ENCODE measurements around the gene DIAPH2.

The DIAPH2 gene

DNA sequence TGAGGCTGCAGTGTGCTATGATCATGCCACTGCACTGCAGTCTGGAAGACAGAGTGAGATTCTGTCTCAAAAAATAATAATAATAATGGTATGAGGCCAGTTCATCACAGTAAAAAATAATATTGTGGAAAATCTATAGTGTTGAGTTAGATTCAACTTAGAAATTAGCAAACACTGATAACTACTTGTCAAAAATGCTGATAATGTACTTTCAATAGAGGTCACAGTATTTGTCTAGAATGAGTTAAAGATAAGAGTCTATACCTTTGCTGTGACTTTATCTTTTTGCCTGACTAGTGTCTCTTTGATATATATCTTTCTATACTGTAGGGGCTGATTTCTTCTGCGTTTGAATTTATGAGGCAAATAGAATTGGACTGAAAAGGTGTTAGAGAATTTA, 629.7 kb downstream of the DIAPH2 start:
- no peak for DNase-seq

DNA sequence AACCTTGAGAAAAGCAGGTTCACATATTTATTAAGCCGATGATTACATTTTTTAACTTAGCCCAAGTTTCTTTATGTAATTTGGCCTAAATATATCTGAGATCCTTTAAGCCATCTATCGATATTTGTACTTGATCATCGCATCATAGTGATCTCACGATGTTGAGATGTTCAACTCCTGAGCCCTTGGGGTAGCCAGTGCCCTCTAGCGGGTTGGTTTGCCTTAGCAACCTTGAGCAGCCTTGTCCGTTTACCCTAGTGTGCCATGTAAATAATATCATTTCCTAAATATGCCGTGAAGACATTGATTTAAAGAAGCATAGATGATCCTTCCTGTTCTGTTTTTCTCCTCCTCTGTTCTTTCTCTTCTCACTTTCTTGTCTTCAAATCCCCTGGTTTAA, 631.3 kb downstream of the DIAPH2 start:
- DNase-seq: no peak

GRCh38 chrX:97320305-97320704, 635.7 kb downstream of the DIAPH2 start:
- no peak for DNase-seq

- no peak for DNase-seq
Measured at GRCh38 chrX:97322401-97322800, 637.8 kb downstream of the DIAPH2 start.

DNA sequence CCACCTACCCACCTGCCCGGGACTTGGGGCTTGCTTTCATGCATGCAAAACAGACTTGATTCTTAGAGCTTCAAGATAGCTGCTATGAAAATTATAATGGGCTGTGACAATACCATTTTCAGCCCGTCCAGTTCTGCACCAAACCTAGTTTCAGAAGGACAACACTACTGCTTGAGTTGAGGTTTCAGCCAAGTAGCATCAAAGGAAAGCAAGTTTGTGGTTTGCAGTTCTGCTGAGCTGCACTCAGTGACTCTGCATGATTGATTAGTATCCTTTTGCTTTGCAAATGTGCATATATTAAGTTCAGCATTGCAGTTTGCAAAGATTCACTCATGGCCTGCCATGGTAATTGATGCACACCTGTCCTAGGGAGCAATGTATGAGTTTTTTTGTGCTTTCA, 641.8 kb downstream of the DIAPH2 start:
- no peak for DNase-seq

- DNase-seq: no peak
Measured at GRCh38 chrX:97328853-97329390, 644.3 kb downstream of the DIAPH2 start.

DNA sequence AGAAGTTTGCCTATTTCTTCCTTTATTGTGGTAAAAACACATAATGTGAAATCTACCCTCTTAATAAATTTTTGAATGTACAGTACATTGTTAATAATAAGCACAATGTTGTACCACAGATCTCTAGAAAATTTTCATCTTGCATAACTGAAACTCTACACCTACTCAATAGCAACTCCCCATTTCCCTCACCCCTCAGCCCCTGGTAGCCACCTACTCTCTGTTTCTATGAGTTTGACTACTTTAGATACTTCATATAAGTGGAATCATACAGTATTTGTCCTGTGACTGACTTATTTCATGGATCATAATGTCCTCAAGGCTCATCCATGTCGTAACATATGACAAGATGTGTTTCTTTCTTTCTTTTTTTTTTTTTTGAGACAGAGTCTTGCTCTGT, 645.5 kb downstream of the DIAPH2 start:
- no peak for DNase-seq

DNA sequence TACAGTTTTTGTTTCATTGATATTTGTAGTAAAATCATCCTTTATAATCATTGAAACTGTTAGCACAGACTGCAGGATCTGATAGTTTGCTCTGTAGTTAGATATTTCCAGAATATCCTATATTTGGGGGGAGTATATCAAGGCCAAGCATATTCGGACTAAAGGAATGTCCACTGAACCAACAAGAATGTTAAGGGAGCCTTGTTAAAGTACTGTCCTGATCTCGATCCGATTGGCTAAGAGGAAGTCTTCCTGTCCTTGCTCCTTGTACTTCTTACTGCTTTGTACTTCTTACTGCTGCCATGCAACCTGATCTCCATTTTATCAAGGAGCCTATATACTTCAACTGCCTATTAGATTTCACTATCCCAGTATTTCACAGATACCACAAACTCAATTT, 648.3 kb downstream of the DIAPH2 start:
- DNase-seq: no peak

GRCh38 chrX:97334850-97335249, 650.2 kb downstream of the DIAPH2 start:
- no peak for DNase-seq

- no peak for DNase-seq
Measured at GRCh38 chrX:97344724-97345123, 660.1 kb downstream of the DIAPH2 start.

DNA sequence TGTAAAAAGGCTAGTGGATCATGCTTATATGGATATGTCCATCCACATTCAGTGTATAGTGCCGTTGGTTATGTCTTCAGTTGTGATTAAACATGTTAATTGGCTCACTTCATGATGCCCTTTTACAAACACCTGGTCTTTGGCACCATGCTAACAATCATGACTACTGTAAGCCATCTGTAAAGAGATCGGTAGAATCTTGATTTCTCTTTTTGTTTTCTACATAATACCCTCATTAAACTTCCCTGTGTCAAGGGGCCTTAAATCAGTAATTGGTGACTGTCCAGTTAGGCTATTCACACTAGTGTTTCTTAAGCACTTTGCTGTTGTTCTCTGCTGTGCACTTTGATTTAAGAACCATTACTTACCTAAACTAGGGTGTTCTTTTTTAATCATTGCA, 674.3 kb downstream of the DIAPH2 start:
- DNase-seq: no peak

GRCh38 chrX:97363843-97364242, 679.2 kb downstream of the DIAPH2 start:
- DNase-seq: no peak

DNA sequence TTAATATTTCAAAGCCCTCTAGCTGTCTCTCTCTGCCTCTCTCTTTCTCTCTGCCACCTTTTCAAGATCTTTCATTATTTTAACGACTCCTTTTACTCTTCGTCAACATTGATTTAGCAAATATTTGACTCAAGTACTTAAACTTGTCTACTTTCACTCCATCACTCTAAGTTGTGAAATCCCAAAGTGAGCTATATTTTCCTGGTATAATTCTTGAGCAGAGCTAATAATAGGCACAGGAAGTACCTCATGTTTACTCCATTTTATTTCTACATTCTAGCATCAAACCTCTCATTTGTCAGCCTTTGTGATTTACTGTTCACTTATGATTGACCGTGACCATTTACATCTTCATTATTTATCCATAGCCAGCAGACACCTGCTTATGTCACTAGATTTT, 681.6 kb downstream of the DIAPH2 start:
- no peak for DNase-seq

DNA sequence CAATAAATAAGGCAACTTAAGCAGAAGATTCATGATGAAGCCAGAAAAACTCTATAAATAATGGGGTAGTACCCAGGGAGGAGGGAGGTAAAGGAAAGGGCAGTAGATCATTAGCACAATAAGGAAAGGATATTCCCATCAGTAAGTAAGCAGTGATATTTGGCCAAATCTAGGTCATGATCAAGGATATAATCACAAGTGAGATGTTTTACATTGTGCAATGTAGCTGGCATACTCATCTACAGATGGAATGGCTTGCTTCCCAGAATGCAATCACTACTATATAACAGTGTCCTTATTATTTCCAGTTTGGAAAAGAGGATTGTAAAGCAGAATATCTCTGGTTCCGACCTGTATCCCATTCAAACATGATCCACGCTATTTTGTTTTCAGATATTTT, 682.5 kb downstream of the DIAPH2 start:
- DNase-seq: no peak

- no peak for DNase-seq
Measured at GRCh38 chrX:97369947-97370346, 685.3 kb downstream of the DIAPH2 start.

DNA sequence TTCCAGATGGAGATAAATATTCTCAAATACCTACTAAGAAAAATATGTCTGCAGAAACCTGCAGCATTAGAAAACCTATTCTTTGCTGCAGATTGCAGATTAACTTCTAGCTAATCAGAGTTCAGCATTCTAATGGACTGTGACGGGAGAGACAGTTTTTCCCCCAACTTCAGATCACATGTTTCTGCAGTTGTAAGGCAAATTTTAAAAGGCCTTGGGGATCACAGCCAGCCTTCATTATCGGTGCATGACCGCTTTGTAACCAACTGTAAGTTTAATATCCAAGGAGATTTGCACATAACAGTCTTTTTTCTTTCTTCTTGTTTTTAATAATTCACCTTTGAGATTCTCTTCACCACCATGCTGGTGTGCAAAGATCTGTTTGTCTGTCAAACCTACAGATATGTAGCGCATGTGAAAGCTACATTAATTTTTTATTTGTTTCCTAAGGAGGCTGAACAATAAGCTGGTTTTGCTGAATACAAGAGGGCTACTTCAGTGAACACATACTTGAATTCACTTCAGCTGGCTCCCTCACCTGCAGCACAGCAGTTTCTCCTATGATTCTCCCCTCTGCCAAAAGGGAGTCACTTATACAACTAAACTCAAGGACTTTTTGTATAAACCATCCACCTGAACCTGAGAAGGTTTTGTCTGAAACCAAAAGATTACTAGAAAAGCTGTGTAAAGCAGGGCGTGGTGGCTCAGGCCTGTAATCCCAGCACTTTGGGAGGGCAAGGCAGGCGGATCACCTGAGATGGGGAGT, 687.5 kb downstream of the DIAPH2 start:
- DNase-seq: no peak

DNA sequence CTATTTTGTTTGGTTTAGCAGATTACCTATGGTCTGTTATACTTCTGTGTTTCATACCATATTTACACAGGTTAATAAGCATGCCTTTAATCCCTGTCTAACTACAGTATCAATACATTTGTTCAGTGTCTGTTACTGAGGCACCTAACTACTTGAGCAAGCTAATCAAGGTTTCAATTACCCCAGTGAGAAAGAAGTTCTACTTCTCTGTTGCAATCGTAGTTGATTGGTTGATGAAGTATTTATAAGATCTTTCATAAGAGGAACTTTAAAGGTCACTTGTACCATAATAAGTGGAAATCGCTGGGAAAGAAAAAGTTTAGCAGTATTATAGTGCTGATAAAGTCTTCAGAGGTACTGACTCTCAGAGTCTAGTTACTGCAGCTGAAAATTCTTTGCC, 689.6 kb downstream of the DIAPH2 start:
- DNase-seq: no peak

- DNase-seq: no peak
Measured at GRCh38 chrX:97380200-97380599, 695.6 kb downstream of the DIAPH2 start.

- DNase-seq: no peak
Measured at GRCh38 chrX:97384685-97385084, 700.0 kb downstream of the DIAPH2 start.

- no peak for DNase-seq
Measured at GRCh38 chrX:97387004-97387403, 702.4 kb downstream of the DIAPH2 start.

DNA sequence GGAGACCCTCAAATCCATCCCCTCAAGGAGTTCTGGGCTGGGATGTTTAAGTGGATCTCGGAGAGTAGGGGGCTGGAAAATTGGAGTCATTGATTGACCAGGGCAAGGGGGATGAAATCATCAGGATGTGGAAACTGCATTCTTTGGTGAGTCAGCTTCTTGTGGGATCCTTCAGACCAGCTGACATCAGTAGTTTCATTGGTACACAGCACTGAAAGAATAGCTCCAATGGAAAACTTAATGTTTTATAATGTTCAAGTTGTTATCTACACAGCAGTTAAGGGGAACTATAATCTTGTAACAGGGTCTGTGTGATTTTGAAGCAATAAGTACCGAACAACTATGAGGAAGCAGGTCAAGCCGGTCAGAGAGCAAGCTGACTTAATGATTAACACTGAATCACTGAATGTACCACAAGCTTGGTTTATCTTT, 705.1 kb downstream of the DIAPH2 start:
- no peak for DNase-seq

GRCh38 chrX:97397371-97397770, 712.7 kb downstream of the DIAPH2 start:
- no peak for DNase-seq

- DNase-seq: no peak
Measured at GRCh38 chrX:97398030-97398551, 713.4 kb downstream of the DIAPH2 start.

- DNase-seq: peak in 1 of 2 donors; percentile 4
Measured at GRCh38 chrX:97399400-97399799, 714.8 kb downstream of the DIAPH2 start.

GRCh38 chrX:97400492-97400891, 715.9 kb downstream of the DIAPH2 start:
- no peak for DNase-seq
